GM12878 (cell line): Measurements from ENCODE around the gene VMAC. TPM values are rescaled to one million over a fixed set of nuclear protein-coding genes. Genes with fewer than 3 reads are reported as not detected.

Source experiments
- ATF3 ChIP-seq: IDR thresholded peaks from 2 replicates; pipeline ENCODE4 v1.6.1; 2011; ENCODE audit warnings: low read depth, mild to moderate bottlenecking, low read length, moderate library complexity, borderline replicate concordance; ENCODE audit errors: extremely low read depth
- CREB1 ChIP-seq: IDR thresholded peaks from 2 replicates; pipeline ENCODE4 v1.6.1; 2012; ENCODE audit warnings: low read depth, mild to moderate bottlenecking, inconsistent platforms
- DPF2 ChIP-seq: fragments of 450-650 bp; IDR thresholded peaks from 2 replicates; pipeline ENCODE4 v1.6.1; 2017; ENCODE audit warnings: mild to moderate bottlenecking
- ELK1 ChIP-seq: IDR thresholded peaks from 2 replicates; pipeline ENCODE4 v1.6.1; 2012; ENCODE audit warnings: low read depth, low read length, improper control_type of control experiment
- FOS ChIP-seq: IDR thresholded peaks from 3 replicates; pipeline ENCODE4 v1.6.1; 2011; ENCODE audit warnings: borderline replicate concordance; ENCODE audit not compliant: insufficient read length; ENCODE audit errors: extremely low read depth
- HDGF ChIP-seq: fragments of 450-650 bp; IDR thresholded peaks from 2 replicates; pipeline ENCODE4 v1.6.1; 2016; ENCODE audit warnings: antibody characterized with exemption
- MAX ChIP-seq: IDR thresholded peaks from 2 replicates; pipeline ENCODE4 v1.6.1; 2012; ENCODE audit warnings: low read depth, low read length, improper control_type of control experiment
- MTA2 ChIP-seq: fragments of 450-650 bp; IDR thresholded peaks from 2 replicates; pipeline ENCODE4 v1.6.1; 2016; ENCODE audit warnings: low read depth, mild to moderate bottlenecking, moderate library complexity
- RELA ChIP-seq: fragments of 450-650 bp; IDR thresholded peaks from 2 replicates; pipeline ENCODE4 v1.8.0; 2014; ENCODE audit warnings: borderline replicate concordance; ENCODE audit not compliant: partially characterized antibody
- RELB ChIP-seq: fragments of 450-650 bp; IDR thresholded peaks from 2 replicates; pipeline ENCODE4 v1.6.1; 2017; ENCODE audit warnings: low read depth, mild to moderate bottlenecking, moderate library complexity
- REST ChIP-seq: IDR thresholded peaks from 2 replicates; pipeline ENCODE4 v1.6.1; 2012; ENCODE audit warnings: mild to moderate bottlenecking, low read depth, low read length
- SPI1 ChIP-seq: IDR thresholded peaks from 2 replicates; pipeline ENCODE4 v1.6.1; 2011; ENCODE audit warnings: low read depth, mild to moderate bottlenecking, low read length, moderate library complexity, borderline replicate concordance; ENCODE audit not compliant: insufficient read depth
- SUPT20H ChIP-seq: IDR thresholded peaks from 2 replicates; pipeline ENCODE4 v1.6.1; 2011; ENCODE audit warnings: low read depth, mild to moderate bottlenecking, low read length, moderate library complexity, borderline replicate concordance; ENCODE audit not compliant: control insufficient read depth
- TAF1 ChIP-seq: IDR thresholded peaks from 2 replicates; pipeline ENCODE4 v1.6.1; 2011; ENCODE audit warnings: mild to moderate bottlenecking, low read depth, low read length, borderline replicate concordance
- WRNIP1 ChIP-seq: IDR thresholded peaks from 2 replicates; pipeline ENCODE4 v1.6.1; 2011; ENCODE audit warnings: low read depth, low read length, improper control_type of control experiment, borderline replicate concordance
- ZBTB4 ChIP-seq: fragments of 450-650 bp; formaldehyde crosslinking; IDR thresholded peaks from 2 replicates; pipeline ENCODE4 v1.4.0; 2022; ENCODE audit warnings: mild to moderate bottlenecking, moderate library complexity
- ZNF207 ChIP-seq: fragments of 450-650 bp; IDR thresholded peaks from 2 replicates; pipeline ENCODE4 v1.6.1; 2014; ENCODE audit warnings: antibody characterized with exemption, mild to moderate bottlenecking, borderline replicate concordance
- ZNF384 ChIP-seq: IDR thresholded peaks from 2 replicates; pipeline ENCODE4 v1.6.1; 2012; ENCODE audit warnings: low read depth, mild to moderate bottlenecking, low read length, improper control_type of control experiment, borderline replicate concordance
- polyA plus RNA-seq, 11 experiments: library from polyadenylated mRNA; depleted of rRNA in 4 of 11; unstranded in 6 of 11; stranded (reverse) in 5 of 11; fragments of >200 nt; fragmentation: Nextera tagmentation in 4 of 11; fragmentation: Illumina TruSeq in 1 of 11; extraction: Ambion mirVana in 4 of 11; extraction: Trizol in 1 of 11; gene quantifications; 1 replicate in 1 of 11; 2 replicates in 10 of 11; pipeline versions ENCODE4 v1.2.1 to v1.2.3, GENCODE V29; 2011 to 2016; ENCODE audit warnings: inconsistent platforms in 2 of 11, missing spikeins in 2 of 11, low read depth in 1 of 11
- total RNA-seq, 4 experiments: library from RNA; depleted of rRNA in 3 of 4; stranded (reverse); fragments of >200 nt in 3 of 4; fragmentation: Illumina TruSeq in 1 of 4; extraction: Trizol in 1 of 4; gene quantifications; 2 replicates each; pipeline versions ENCODE4 v1.2.1 to v1.2.3, GENCODE V29; 2013 to 2021

Gene VMAC
- total and polyA plus RNA-seq, 10 of the 15 experiments (the other 5 are each of a cell fraction or from before 2014, with no cell fraction given), result 0.18 to 6.8 (median 1.8) TPM

- TF ChIP-seq REST, result no peak
- no peak for TF ChIP-seq SPI1
- TF ChIP-seq RELB, result peak; percentile 79
- TF ChIP-seq SUPT20H, result no peak
- TF ChIP-seq CREB1, result peak; percentile 45
- peak; percentile 66; the same call in 1 of the 2 replicates for TF ChIP-seq ELK1
- TF ChIP-seq ZBTB4, result no peak
- TF ChIP-seq FOS, result no peak
- peak; percentile 57; the same call in 1 of the 2 replicates for TF ChIP-seq ZNF384
- TF ChIP-seq MAX, result peak; percentile 84
- no peak for TF ChIP-seq WRNIP1
- no peak for TF ChIP-seq HDGF
- peak; percentile 43; the same call in 1 of the 2 replicates for TF ChIP-seq ATF3
- TF ChIP-seq TAF1, result peak; percentile 70
- TF ChIP-seq RELA, result peak; percentile 87
- TF ChIP-seq DPF2, result 0 out of 2 replicates have a peak, but pooled peaks have one; percentile 62
- peak; percentile 98 for TF ChIP-seq ZNF207
- no peak for TF ChIP-seq MTA2
Observed at GRCh38 chr19:5903624-5904351, 884 bp upstream of the VMAC start, which contains the start of gene NDUFA11 (continued).
